Globus pallidus (tissue), 1 donor: ENCODE data around the gene EXTL1.
"Not testable (repeated sequence)": the region's sequence is repeated elsewhere in the genome, so short reads cannot be mapped to it uniquely, and the experiment has no call there.

ENCODE experiments used
- DNase-seq: peaks from one replicate; pipeline ENCODE4 v3.0.0-alpha.2; 2015; ENCODE audit warnings: low spot score

Gene EXTL1

DNA sequence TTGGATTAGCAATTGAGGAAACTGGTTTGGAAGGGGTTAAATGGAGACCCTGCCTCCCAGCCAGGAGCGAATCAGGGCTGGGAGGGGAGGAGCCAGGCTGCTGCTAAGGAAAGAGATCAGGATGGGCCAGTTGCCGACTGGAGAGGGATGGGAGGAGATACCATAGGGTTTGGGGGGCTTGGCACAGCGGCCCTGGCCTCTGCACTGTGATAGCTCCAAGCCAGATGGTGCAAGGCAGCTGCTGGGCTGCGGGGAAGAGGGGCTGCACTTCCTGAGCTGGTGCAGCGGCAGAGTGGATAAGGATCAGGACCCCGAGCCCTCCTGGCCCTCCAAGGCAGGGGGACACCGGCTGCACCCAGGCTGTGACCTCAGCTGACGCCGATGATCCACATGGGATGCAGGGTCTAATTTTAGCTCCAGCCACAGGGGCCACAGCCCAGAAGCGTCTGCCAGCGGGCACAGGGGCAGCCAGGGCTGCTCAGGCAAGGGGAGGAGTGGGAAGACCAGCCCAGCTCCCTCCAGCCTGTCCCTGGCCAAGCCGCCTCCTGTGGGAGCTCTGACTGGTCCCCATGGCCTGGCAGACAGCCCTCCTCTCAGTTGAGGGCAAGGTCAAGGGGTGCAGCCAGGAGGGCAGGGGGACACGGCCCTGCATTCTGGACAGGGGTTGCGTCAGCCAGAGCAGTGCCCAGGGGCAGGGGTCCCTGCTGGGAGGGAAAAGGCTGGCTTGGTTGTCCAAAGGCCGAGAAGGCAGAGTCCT, at the start of gene EXTL1:
TSS of gene EXTL1 (plus strand) at position 129 of the 757 bp plus-strand sequence. CDS start 872 bp downstream, outside the sequence.
- DNase-seq: no peak

DNA sequence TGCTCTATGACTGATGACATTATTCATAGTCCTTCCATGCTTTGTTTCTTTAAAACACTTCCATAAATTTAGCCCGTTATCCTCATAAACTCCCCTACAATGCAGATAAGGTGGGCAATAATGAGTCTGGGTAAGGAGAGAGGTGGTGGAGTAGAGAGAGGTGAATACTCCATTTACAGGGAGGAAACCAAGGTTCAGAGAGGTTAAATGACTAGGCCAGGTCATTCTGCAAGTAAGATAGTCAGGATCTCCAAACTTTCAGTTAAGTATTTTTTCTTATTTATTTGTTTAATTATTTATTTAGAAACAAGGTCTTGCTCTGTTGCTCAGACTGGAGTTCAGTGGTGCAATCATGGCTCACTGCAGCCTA, 49.8 kb upstream of the EXTL1 start:
- no peak for DNase-seq

GRCh38 chr1:25973610-25974321, 47.8 kb upstream of the EXTL1 start:
- DNase-seq: no peak

- DNase-seq: no peak
Observed at GRCh38 chr1:25977801-25978200, 43.8 kb upstream of the EXTL1 start.

GRCh38 chr1:25978403-25978802, 43.2 kb upstream of the EXTL1 start:
- no peak for DNase-seq

GRCh38 chr1:25979210-25979609, 42.4 kb upstream of the EXTL1 start:
- no peak for DNase-seq

DNA sequence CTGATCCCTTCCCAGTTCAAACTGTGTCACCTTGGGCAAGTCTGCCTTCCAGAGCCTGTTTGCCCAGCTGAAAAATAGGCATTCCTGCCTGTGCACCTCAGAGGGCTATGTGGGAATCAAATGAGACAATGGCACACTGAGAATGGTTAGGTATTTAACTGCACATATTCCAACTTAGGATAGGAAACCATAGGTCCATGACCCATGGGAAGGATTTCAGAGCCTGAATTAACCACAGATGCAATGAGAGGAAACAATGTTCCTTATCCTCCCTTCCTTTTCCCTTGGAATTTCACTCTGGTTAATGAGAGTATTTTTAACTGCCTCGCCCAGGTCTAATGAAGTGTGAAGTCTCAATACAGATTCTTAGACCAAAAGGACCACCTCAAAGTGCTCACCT, 36.4 kb upstream of the EXTL1 start:
- no peak for DNase-seq

- no peak for DNase-seq
Observed at GRCh38 chr1:25985670-25986069, 35.9 kb upstream of the EXTL1 start.

- DNase-seq: not testable (repeated sequence)
Observed at GRCh38 chr1:25986773-25987172, 34.8 kb upstream of the EXTL1 start.

DNA sequence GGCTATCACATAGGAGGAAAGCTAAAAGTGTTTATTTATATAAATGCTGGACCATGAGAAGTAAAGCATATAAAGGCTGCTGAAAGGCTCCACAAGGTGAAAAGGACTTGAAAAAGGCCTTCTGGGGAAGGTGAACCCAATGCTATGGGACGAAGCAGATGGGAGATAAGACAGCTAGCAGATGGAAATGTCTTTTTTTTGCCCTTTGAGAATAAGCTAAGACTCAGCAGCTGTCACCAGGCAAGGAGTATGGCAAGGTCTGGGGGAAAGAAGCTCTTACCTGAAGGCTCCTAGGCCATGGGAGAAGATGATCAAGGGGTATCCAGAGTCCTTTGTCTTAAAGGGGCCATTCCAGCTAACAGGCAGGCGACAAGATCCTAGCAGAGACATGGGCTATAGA, 33.6 kb upstream of the EXTL1 start:
- DNase-seq: no peak

- DNase-seq: no peak
Observed at GRCh38 chr1:25989440-25990234, 31.9 kb upstream of the EXTL1 start.

GRCh38 chr1:25990251-25990650, 31.3 kb upstream of the EXTL1 start:
- no peak for DNase-seq

GRCh38 chr1:25990702-25991395, 30.7 kb upstream of the EXTL1 start:
- no peak for DNase-seq

GRCh38 chr1:25991937-25992688, 29.5 kb upstream of the EXTL1 start:
- DNase-seq: no peak

- DNase-seq: no peak
Observed at GRCh38 chr1:25992689-25993171, 28.8 kb upstream of the EXTL1 start.

GRCh38 chr1:25993197-25993951, 28.2 kb upstream of the EXTL1 start:
- DNase-seq: no peak

DNA sequence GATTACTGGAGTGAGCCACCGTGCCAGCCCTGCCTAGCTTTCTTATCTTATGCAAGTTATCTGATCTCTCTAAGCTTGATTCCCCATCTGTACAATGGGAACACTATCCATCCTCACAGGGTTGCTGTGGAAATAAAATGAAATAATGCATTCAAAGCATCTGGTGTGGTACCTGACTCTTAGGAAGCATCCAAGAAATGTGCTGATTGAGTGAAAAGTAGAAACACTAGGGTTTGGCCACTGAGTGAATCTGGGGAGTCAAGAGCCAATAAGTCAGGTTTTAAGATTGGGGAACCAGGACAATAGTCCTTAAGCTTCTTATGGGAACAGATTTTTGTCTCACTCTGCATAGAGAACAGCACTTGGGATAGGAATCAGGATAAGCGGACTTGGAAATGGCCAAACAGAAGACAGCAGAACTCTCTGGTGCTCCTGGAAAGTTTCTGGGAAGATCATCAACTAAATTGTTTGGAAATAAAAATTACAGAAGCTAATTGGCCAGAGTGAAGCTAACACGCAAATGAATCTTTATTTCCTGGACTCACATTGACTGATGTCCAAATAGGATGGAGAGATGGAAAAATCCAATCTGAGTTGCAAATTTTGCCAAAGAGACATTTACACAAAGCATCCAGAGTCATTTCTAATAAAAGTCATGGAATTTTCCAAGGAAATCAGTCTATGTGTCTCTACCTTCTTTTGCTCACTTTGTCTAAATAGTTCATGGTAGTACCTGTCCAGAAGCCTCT, 27.0 kb upstream of the EXTL1 start:
- DNase-seq: no peak

- peak; percentile 33 for DNase-seq
Observed at GRCh38 chr1:25996966-25997827, 24.4 kb upstream of the EXTL1 start.
